Lung (tissue), 12 donors: ENCODE data around the gene L3MBTL1. TPM values are rescaled to one million over a fixed set of nuclear protein-coding genes. Genes with fewer than 3 reads are reported as not detected.

ENCODE experiments used
- ATAC-seq: fragments of 200-7000 bp; cut with Tn5 transposase; one replicate; pipeline ENCODE4 v1.9.1; 2020; ENCODE audit warnings: moderate number of reproducible peaks; ENCODE audit not compliant: insufficient read depth, low FRiP score
- DNase-seq, 3 donors: peaks; one replicate each; pipeline ENCODE4 v3.0.0-alpha.2; 2013 to 2017
- H3K27ac ChIP-seq, 2 donors: one replicate each; pipeline ENCODE4 v1.5.1; 2013; ENCODE audit warnings: mild to moderate bottlenecking in 2 of 2, moderate library complexity in 2 of 2, control low read depth in 1 of 2, inconsistent platforms in 1 of 2, low read depth in 1 of 2, low read length in 1 of 2
- H3K27me3 ChIP-seq, 3 donors: one replicate each; pipeline ENCODE4 v1.5.1; 2013; ENCODE audit warnings: low read length in 2 of 3; ENCODE audit not compliant: control insufficient read depth in 3 of 3, insufficient read depth in 3 of 3
- H3K36me3 ChIP-seq, 4 donors: one replicate each; pipeline ENCODE4 v1.5.1; 2013; ENCODE audit warnings: low read length in 4 of 4, mild to moderate bottlenecking in 1 of 4, moderate library complexity in 1 of 4; ENCODE audit not compliant: control insufficient read depth in 4 of 4, insufficient read depth in 4 of 4
- H3K4me1 ChIP-seq, 5 donors: one replicate each; pipeline ENCODE4 v1.5.1; 2013; ENCODE audit warnings: low read length in 5 of 5, mild to moderate bottlenecking in 2 of 5, moderate library complexity in 1 of 5; ENCODE audit not compliant: control insufficient read depth in 5 of 5, insufficient read depth in 5 of 5
- H3K4me3 ChIP-seq: one replicate; pipeline ENCODE4 v1.5.1; 2013; ENCODE audit warnings: mild to moderate bottlenecking, control low read depth, moderate library complexity
- H3K9ac ChIP-seq, 2 donors: one replicate each; pipeline ENCODE4 v1.5.1; 2013; ENCODE audit warnings: low read length in 2 of 2, control low read depth in 1 of 2; ENCODE audit not compliant: insufficient read depth in 1 of 2
- H3K9me3 ChIP-seq, 4 donors: one replicate each; pipeline ENCODE4 v1.5.1; 2013; ENCODE audit warnings: low read length in 3 of 4, mild to moderate bottlenecking in 1 of 4, moderate library complexity in 1 of 4; ENCODE audit not compliant: control insufficient read depth in 4 of 4, insufficient read depth in 3 of 4
- CTCF ChIP-seq: IDR thresholded peaks from 2 replicates; pipeline ENCODE4 v1.5.1; 2012; ENCODE audit warnings: mild to moderate bottlenecking; ENCODE audit errors: control extremely low read depth, extremely low read depth
- whole genome bisulfite sequencing, 2 donors: extraction: QIAGEN DNeasy Blood & Tissue Kit; methylation state at CpG; one replicate each; pipeline ENCODE4 v1.1.7; 2013; 5-methylcytosine and 5-hydroxymethylcytosine counted together
- polyA plus RNA-seq, 2 donors: library from polyadenylated mRNA; stranded (reverse); fragments of 200-250 nt; gene quantifications; one replicate each; pipeline ENCODE4 v1.2.1, GENCODE V29; 2013
- total RNA-seq, 2 donors: library from RNA; depleted of rRNA in 1 of 2; stranded (reverse); fragments of >200 nt in 1 of 2; gene quantifications; one replicate each; pipeline ENCODE4 v1.2.1, GENCODE V29; 2014 to 2021
- donor health status: control.
- donor health status: control.
- donor health status: Bipolar disorder and iron deficiency.
- donor health status: healthy.
- donor health status: DM: yes; HTN: yes; CAD: no.

L3MBTL1 gene
- total and polyA plus RNA-seq, 4 donors: 1.7 to 18.6 (median 6.6) TPM

DNA sequence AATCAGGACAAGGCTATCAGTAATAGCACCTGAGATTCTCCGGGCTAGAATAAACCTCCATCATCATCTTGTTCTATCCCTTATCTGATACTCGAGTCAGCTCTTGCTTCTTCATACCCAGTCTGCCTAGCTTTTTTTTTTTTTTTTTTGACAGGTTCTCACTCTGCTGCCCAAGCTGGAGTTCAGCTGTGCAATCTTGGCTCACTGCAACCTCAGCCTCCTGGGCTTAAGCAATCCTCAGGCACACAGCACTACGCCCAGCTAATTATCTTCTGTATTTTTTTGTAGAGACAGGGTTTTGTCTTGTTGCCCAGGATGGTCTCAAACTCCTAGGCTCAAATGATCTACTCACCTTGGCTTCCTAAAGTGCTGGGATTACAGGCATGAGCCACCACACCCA is 30.3 kb upstream of the L3MBTL1 start:
- Histone ChIP-seq H3K27me3 (no peaks in the 10 kb centered on the region), H3K27ac (no peak overlapping the region), H3K9ac (no peak overlapping the region), H3K4me3 (no peak overlapping the region), H3K36me3 (no peaks in the 10 kb centered on the region), H3K9me3 (peaks cover 0 to 2% (median under 1%) of the 10 kb centered on the region in 4 donors), H3K4me1 (no peaks in the 10 kb centered on the region)
- no peak for TF ChIP-seq CTCF
- ATAC-seq (no peak), DNase-seq (peak in 1 of 3 donors; percentile 12)
- WGBS, 2 donors: 56 to 63% methylated on average over 3 of the region's 3 CpGs

GRCh38 chr20:43477619-43478018 is 29.9 kb upstream of the L3MBTL1 start:
- 78 to 87% methylated on average over 4 of the region's 4 CpGs for WGBS, 2 donors
- no peaks in the 10 kb centered on the region for H3K27me3 ChIP-seq
- ATAC-seq: no peak
- no peak overlapping the region for H3K4me3 ChIP-seq
- no peaks in the 10 kb centered on the region for H3K4me1 ChIP-seq
- H3K36me3 ChIP-seq: no peaks in the 10 kb centered on the region
- H3K27ac ChIP-seq: no peak overlapping the region
- H3K9ac ChIP-seq: no peak overlapping the region
- peaks cover 0 to 2% (median under 1%) of the 10 kb centered on the region in 4 donors for H3K9me3 ChIP-seq
- no peak for DNase-seq
- TF ChIP-seq CTCF: no peak

DNA sequence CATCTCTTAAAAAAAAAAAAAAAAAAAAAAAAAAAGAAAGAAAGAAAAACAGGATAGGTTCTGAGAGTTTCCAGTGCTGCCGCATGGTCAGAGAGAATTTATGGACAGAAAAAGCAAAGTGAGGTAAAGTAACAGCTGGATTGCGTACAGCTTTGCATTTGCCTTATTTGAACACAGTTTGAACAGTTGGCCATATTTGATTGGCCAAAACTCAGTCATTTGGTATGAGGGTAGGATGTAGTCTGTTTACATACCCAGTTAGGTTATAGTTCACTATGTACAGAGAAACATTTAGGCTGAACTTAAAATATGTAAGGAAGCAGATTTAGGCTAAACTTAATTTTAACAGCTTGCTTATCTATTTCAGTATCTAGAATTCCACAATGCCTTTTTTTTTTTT is 17.5 kb upstream of the L3MBTL1 start:
- Histone ChIP-seq H3K4me1 (no peaks in the 10 kb centered on the region), H3K27ac (no peak overlapping the region), H3K4me3 (no peak overlapping the region), H3K36me3 (no peaks in the 10 kb centered on the region), H3K9ac (no peak overlapping the region), H3K9me3 (no peaks in the 10 kb centered on the region), H3K27me3 (no peaks in the 10 kb centered on the region)
- DNase-seq (peak in 2 of 3 donors; percentile 21 to 27), ATAC-seq (no peak)
- WGBS, 2 donors: 78 to 92% methylated on average over 2 of the region's 2 CpGs
- no peak for TF ChIP-seq CTCF

DNA sequence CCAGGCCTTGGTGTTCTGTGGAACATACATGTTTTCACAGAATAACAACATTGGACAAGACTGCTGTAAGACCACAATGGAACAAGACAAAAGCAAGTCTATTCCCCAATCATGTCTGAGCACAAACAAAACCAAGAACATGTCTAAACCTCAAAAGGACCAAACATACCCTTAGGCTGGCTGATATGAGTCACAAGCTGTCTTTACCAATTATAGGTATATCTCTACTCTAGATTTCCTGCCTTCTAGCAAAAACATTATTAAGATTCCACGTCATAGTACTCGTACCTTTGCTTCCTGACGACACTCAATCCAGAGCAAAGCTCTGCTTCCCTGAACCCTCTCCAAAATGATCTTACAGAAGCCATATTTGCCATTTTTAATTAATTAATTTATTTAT is 15.4 kb upstream of the L3MBTL1 start:
- H3K4me3 ChIP-seq: no peak overlapping the region
- peaks cover 0 to 3% (median 0%) of the 10 kb centered on the region in 4 donors for H3K9me3 ChIP-seq
- H3K9ac ChIP-seq: no peak overlapping the region
- 87 to 99% methylated on average over 3 of the region's 3 CpGs for WGBS, 2 donors
- TF ChIP-seq CTCF: no peak
- no peaks in the 10 kb centered on the region for H3K36me3 ChIP-seq
- DNase-seq: no peak
- H3K4me1 ChIP-seq: no peaks in the 10 kb centered on the region
- no peak overlapping the region for H3K27ac ChIP-seq
- ATAC-seq: no peak
- no peaks in the 10 kb centered on the region for H3K27me3 ChIP-seq
